GM19025 (cell line): ENCODE results near the gene TAF8.
"Not testable (repeated sequence)": the region's sequence is repeated elsewhere in the genome, so short reads cannot be mapped to it uniquely, and the experiment has no call there.

Experiments
- ATAC-seq: cut with Tn5 transposase; IDR thresholded peaks from one replicate; pipeline ENCODE4 v1.9.1; 2021; ENCODE audit warnings: mild to moderate bottlenecking, low read depth, moderate library complexity; ENCODE audit not compliant: unreplicated experiment

Gene TAF8, protein sequence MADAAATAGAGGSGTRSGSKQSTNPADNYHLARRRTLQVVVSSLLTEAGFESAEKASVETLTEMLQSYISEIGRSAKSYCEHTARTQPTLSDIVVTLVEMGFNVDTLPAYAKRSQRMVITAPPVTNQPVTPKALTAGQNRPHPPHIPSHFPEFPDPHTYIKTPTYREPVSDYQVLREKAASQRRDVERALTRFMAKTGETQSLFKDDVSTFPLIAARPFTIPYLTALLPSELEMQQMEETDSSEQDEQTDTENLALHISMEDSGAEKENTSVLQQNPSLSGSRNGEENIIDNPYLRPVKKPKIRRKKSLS

DNA sequence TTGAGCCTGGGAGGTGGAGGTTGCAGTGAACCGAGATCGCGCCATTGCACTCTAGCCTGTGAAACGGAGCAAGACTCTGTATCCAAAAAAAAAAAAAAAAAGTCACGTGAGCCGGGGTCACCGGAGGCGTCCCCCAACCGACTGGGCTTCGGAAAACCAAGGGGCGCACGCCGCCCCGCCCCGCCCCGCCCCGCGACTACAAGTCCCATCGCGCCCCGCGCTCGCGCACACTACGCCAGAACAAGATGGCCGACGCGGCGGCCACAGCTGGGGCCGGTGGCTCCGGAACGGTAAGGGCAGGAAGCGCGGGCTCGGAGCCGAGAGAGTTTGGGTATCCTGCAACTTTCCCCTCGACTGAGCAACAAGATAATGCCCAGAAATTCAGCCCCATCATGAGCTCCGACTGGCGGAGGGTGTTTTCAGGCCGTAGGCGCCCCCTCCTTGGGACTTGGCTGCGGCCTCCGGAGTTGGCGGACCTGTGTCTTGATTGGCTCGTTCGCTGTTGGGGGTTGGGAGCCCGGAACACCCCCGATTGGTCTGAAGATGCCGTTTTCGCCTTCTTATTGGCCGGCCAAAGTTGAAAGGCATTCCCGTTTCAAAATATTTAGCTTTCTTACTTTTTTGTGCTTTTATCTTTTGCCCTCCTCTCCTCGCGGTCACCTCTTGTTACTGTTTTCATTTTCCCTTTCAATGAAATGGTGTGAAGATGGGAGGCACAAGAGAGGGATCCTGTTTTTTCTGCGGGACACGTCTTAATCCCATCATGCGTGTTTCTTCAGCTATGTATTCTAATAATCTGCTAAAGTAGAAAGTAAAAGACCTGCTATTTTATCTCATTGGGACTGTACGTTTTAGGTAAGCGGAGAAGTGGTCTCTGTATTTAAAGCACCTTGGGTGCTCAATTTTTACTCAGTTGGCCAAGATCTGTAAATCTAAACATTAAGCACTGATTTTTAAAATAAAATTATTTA lies at the start of gene TAF8:
Gene TAF8, plus strand, starts transcription at position 228 of the 971 bp plus-strand sequence. Its CDS starts 18 bp downstream, at position 246.
- ATAC-seq = peak; percentile 79

DNA sequence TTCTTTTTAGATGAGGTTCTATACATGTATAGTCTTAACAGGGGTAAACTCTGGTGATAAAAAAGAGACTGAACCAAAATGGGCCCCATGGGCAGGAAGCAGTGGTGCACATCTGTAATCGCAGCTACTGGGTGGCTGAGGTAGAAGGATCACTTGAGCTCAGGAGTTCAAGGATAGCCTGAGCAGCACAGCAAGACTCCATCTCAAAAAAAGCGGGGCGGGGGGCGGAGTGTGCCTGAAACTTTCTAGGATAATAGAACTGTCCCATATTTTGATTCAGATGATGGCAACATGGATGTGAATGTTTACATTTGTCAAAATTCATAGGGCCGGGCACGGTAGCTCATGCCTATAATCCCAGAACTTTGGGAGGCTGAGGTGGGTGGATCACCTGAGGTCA lies 48.8 kb upstream of the TAF8 start:
- ATAC-seq = no peak

DNA sequence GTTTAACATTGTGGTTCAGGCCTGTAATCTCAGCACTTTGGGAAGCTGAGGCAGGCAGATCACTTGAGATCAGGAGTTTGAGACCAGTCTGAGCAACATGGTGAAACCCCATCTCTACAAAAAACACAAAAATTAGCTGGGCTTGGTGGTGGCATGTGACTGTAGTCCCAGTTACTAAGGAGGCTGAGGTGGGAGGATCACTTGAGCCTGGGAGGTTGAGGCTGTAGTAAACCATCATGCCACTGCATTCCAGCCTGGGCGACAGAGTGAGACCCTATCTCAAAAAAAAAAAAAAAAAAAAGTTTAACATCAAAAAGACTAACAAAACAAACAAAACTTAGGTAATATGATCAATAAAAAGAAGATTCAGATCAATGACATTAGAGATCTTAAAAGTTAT lies 46.7 kb upstream of the TAF8 start:
- ATAC-seq = not testable (repeated sequence)

DNA sequence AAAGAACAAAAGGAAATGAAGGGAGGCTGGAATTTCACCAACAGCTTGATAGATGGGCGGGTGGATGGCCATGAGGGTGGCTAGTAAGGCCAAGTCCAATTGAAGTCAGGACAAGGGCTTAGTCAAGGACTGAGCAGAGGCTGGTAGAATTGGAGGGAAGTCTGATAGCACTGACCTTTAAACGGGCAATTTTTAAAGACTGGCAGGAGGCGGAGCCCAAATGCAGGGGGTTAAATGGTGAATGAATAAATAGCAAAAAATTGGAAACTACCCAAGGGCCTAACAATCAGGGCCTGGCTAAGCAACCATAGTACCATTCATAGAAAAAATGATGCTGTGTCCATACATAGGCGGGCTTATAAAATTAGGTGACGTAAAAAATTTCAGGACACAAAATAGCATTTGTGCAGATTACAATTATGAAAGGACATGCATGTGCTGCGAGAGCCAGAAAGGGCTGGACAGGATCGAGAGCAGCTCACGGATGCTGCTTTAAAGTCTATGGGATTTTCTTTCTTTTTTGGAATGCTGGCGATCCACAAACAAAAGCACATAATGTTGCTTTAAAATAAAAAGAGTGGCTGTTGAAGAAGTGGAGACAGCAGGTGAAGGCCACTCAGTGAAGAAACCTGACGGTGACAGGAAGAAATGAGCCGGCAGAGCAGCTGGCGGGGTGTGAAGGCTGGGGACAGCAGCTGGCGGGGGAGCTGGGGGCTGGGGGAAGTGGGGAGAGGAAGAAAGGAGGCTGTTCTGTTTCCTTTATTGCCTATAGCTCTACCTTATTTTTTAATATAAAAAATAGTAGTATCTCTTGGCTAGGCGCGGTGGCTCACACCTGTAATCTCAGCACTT lies 42.8 kb upstream of the TAF8 start:
- no peak for ATAC-seq

DNA sequence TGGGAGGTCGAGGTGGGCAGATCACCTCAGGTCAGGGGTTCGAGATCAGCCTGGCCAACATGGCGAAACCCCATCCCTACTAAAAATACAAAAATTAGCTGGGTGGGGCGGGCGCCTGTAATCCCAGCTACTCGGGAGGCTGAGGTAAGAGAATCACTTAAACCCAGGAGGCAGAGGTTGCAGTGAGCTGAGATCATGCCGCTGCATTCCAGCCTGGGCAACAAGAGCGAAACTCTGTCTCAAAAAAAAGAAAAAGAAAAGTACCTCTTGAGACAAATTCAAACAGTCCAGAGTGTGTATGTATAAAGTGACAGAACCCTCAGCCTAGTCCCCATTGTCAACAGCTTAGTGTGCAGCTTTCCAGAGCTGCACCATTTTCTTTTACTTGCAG lies 42.2 kb upstream of the TAF8 start:
- ATAC-seq = not testable (repeated sequence)

DNA sequence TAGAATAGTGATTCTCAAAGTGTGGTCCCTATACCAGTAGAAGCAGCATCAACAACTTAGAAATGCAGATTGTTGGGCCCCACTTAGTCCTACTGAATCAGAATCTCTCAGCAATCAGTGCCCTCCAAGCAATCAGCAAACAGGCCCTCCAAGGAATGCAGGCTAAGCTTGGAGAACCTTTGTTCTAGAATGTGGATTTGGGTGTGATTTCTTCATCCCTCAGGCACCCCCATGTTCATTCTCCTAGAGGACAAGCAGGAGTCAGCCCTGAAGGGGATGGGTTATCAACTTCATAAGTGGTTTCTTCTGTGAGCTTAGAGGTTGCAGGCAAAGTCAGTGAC lies 40.5 kb upstream of the TAF8 start:
- no peak for ATAC-seq

DNA sequence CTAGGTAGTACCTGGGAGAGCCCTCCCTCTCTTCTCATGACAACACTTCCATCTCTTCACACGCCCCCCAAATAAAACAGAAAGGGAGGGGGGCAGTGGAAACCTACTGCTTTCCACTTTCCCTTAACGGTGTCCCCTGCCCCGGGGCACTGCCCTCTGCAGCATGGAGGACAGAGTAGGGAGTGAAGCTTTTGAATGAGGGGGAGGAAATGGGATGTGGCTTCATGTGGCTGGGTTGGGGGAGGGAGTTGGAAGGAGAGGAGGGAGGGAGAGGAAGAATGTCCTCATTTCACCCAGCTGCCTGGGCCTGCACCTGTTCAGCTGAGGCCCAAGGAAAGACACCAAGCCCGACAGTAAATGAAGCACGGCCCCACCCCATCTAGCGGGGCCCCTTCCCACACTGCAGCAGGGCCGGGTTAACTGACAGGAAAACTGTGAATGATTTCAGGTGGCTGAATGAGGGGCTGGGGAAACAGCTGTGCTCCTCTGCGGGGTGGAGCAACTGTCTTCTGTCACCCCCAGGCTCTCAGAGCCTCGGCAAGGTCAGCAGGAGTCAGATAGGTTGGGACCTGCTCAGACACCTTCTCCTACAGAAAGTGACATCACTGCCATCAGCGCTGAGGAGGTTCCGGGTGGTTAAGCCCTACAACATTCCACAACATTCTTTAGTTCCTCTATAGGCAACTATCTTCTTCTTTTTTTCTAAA lies 40.0 kb upstream of the TAF8 start:
- ATAC-seq = no peak

DNA sequence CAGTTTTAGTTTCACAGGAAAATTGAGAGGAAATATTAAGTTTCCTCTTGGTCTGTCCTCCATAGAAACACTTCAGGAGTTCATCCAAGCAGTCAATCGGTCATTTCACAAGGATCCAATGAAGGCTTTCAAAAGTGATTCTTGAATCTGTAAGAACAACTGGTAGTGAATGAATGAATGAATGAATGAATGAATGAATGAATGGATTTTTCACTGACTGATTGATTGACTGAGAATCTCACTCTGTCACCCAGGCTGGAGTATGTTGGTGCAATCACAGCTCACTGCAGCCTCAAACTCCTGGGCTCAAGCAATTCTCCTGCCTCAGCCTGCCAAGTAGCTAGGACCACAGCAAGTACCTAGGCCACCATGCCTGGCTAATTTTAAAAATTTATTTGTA lies 39.4 kb upstream of the TAF8 start:
- ATAC-seq = no peak

DNA sequence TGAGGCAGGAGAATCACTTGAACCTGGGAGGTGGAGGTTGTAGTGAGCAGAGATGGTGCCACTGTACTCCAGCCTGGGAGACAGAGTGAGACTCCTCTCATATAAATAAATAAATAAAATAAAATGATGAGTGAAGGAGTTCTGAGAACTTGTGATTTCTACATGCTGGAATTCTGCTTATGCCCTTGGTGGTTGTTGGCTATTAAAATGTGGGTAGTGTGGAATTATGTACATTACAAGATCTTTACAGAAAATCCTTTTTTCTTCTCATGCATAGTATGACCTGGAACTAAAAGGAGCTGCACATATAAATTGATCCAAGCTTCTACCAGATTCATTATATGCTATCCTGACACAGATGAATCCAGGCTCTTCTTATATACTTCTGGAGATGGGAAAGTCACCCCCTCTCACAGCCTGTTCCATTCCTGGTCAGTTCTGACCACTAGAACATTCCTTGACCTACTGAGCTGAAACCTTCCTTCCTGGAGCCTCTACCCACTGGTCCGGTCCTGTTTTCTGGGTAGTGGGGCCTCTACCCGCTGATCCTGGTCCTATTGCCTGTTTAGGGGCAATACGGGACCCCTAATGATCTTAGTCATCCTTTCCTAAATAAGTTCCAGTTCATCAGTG lies 37.7 kb upstream of the TAF8 start:
- ATAC-seq = no peak

DNA sequence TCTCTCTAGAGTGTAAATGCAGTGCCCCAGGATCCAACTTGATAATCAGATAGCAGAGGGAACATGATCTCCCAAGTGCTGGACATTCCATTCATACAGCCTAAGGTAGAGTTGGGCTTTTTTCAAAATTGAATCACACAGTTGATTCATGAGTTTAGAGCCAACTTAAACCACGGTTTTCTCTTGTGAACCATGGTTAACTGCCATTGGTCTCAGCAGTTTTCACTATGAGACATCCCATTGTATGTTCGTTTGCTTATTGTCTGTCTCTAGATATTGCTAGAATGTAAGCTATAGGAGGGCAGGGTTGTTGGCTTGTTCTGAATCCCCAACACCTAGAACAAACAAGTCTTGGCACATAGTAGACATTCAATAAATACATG lies 37.2 kb upstream of the TAF8 start:
- no peak for ATAC-seq

DNA sequence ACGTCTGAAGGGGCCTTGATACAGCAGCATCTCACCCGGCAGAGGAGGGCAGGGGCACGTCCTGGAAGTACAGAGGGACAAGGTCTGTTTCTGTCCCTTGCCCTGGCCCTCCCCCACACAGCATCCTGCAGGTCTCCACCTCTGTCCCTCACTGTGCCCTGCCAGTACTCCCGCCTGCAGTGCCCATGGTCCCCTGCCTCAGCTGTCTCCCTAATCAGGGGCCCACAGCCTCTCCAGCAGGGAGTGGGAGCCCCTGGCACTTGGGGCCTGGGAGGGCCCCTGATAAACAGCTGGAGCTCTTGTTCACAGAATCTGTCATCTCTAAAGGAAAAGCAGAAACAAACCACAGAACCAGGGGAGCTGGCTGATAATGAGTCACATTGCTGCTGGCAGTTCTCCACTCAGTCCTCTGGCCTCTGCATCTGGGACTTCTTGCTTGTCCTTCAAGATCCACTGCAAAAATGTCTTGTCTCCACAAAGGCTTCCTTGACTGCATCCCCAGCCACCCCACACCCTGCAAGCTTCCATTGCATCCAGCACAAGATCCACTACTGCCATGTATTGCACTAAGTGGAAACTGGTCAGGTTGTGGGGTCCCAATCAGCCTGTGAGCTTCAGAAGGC lies 33.2 kb upstream of the TAF8 start:
- ATAC-seq = no peak

DNA sequence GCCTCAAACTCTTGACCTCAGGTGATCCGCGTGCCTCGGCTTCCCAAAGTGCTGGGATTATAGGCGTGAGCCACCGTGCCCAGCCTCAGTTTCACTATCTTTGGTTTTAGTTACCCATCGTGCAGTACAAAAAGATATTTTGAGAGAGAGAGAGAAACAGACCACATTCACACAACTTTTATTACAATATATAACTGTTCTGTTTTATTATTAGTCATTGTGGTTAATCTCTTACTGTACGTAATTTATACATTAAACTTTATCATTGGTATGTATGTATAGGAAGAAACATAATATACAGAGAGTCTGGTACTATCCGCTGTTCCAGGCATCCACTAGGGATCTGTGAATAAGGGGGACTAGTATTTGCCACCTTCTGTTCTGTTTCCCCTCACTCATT lies 29.4 kb upstream of the TAF8 start:
- no peak for ATAC-seq

DNA sequence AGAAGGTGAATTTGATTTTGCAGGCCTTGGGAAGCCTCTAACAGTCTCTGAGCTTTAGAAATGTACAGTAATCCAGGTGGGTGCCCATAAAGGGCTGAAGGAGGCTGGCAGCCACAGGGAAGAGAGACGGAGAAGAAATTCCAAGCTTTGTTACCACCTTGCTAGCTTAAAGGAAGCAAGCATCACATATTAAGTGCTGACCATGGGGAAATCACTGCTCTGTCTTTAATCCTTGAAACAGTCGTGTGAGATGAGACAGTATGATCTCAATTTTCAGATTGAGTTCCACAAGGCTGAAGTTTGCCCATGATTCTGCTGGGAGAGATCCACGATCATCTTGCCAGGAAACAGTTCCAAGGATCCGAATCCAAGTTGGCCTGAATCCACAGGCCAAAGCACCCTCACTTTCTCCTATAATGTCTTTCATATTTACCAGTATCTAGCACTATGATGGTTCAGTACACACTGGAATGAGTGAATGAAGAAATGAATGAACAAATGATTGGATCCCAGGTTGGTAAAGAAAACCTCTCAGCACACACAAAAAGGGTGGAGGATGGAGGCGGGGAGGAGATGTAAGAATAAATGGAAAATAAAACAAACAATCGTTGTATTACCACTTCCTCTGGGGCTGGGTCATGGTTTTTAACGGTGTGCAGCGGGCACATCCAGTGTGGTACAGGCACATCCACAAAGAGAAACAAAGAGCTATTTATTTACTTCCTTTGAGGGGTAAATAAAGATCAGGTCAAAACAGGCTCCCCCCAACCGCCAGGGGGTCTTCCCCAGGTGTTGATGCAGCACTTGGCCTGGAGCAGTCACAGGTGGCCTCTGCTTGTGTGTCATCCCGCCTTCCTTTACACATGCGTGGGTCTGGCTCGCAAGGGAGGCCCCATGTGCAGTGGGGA lies 28.2 kb upstream of the TAF8 start:
- peak; percentile 46 for ATAC-seq

DNA sequence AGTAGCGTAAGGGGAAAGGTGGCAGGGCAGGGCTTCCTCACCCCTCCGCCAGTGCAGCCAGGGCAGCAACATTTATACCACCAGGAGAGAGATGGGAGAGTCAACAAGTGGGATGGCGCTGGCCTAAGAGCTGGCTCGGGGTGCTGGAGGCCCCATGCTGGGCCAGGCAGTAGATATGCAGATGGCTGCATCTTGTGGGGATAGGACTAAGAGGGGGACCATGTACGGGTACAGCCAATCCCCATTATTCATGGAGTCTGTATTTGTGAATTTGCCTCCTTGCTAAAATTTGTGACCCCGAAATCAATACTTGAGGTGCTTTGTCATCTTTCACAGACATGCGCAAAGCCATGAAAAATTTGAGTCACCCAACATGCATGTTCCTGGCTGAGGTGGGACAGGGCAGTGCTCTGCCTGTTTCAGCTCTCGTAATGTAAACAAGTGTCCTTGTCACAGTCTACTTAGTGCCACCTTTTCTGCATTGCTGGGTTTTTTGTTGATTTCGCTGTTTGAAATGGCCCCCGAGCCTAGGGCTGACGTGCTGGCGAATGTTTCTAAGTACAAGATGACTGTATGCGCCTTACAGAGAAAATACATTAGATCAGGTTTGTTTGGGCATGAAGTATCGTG lies 27.5 kb upstream of the TAF8 start:
- no peak for ATAC-seq

DNA sequence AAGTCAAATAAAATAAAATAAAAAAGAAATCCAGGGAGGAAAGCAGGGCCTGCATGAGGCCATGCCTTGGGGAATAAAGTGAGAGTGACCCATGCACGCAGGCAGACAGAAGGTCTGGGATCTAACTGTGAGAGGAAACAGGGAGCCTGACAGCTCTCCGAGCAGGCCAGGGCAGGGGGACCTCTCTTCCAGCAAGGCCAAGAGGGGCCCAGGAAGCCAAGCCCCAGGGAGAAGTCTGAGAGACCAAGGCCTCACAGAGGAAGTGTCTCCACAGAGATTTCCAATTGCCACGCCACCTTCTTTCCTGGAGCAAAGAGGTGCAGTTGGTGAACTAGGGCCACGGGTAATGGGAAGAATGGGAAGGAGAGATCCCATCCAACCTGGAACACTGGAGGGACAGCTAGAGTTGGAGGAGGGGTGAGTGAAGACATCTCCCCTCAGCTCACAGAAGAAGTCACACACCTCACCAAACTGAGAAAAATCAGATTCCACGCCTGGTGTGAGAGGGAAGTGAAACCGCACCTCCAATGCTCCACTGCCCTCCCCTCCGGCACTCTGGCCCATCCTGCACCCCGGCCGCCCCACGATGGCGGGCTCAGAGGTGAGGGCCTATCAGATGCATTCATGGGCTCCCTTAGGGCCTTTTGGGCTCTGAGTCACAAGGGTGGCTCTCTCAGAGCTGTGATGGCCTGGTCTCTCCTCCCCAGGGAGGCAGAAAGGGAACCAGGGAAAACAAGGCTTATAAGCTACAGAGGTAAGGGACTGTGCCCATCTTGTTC lies 25.1 kb upstream of the TAF8 start:
- ATAC-seq = peak; percentile 46

DNA sequence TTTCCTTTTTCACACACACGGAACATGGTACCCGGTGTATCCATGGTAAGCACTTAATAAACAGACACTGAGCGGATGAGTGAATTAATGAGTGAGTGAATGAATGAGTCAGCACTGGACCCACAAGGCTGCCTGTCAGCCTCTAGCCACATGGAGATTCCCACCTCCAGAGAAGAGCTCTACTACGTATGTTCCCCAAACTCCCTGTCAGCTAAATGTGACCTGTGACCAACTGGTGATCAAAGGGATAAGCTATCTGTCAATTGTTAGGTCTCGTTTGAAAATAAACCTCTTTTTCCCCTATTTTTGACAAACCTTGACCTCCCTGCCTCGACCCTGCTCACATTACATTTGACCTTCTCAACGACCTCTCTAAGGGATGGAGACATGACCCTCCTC lies 24.5 kb upstream of the TAF8 start:
- ATAC-seq = no peak

DNA sequence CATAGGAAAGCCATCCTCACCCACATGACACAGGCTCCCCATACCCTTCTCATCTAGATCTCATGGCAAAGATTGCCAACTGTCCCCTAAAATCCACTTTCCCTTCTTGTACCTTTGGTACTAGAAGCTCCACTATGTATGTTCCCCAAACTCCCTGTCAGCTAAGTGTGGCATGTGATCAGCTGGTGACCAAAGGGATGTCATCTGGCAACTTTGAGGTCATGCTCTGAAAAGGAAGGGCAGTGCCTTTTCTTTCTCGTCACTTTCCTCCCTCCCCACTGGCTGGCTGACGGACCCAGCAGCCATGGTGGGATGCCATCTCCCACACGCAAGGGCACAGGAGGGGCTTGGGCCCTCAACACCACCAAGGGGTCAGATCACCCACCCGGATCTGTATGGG lies 23.8 kb upstream of the TAF8 start:
- ATAC-seq = no peak
